Measurements from ENCODE around the gene RASGRF2.

Gene RASGRF2

GRCh38 chr5:81189875-81190498 lies 229.8 kb downstream of the RASGRF2 start:
- TF ChIP-seq PKNOX1 (IDR thresholded peaks at IDR 0.05) (no peak), ELF4 (IDR thresholded peaks at IDR 0.05) (no peak), FOXK2 (IDR thresholded peaks at IDR 0.05) (no peak), BHLHE40 (IDR thresholded peaks at IDR 0.05; ENCODE audit: borderline replicate concordance) (no peak), L3MBTL2 (conservative IDR thresholded peaks at IDR 0.05) (no peak), HDGF (IDR thresholded peaks at IDR 0.05; ENCODE audit: borderline replicate concordance) (no peak), FOXA1 (IDR thresholded peaks at IDR 0.05) (no peak), TARDBP (IDR thresholded peaks at IDR 0.05) (no peak), LEF1 (IDR thresholded peaks at IDR 0.05; ENCODE audit: borderline replicate concordance) (no peak), FOXM1 (IDR thresholded peaks at IDR 0.05; ENCODE audit: borderline replicate concordance) (no peak), ZNF384 (IDR thresholded peaks at IDR 0.05) (no peak), CTBP1 (IDR thresholded peaks at IDR 0.05; ENCODE audit: borderline replicate concordance) (no peak), ARNT (IDR thresholded peaks at IDR 0.05) (no peak), SP1 (IDR thresholded peaks at IDR 0.05) (no peak), SUZ12 (IDR thresholded peaks at IDR 0.05) (no peak), NFRKB (IDR thresholded peaks at IDR 0.05) (no peak)
- no peak for DNase-seq (ENCODE audit: extremely low spot score)
- POLR2A ChIA-PET = interaction anchor here (1.0 kb wide), 1 partner anchor 535 kb away, joined by 3 read pairs; no protein-coding TSS in a partner anchor
- CTCF ChIA-PET = interaction anchor here (1.1 kb wide), 1 partner anchor 8 kb away, joined by 4 read pairs; no protein-coding TSS in a partner anchor

GRCh38 chr5:81191726-81192372 lies 231.7 kb downstream of the RASGRF2 start:
- ChIA-PET CTCF (interaction anchor here (0.7 to 1.4 kb wide), 2 partner anchors 10 to 480 kb away, joined by 3 to 4 read pairs; no protein-coding TSS in a partner anchor), POLR2A (no interaction called here)
- TF ChIP-seq HDGF (IDR thresholded peaks at IDR 0.05; ENCODE audit: borderline replicate concordance) (no peak), ARNT (IDR thresholded peaks at IDR 0.05) (no peak), FOXK2 (IDR thresholded peaks at IDR 0.05) (no peak), NFRKB (IDR thresholded peaks at IDR 0.05) (no peak), LEF1 (IDR thresholded peaks at IDR 0.05; ENCODE audit: borderline replicate concordance) (no peak), PKNOX1 (IDR thresholded peaks at IDR 0.05) (no peak), ELF4 (IDR thresholded peaks at IDR 0.05) (no peak), SUZ12 (IDR thresholded peaks at IDR 0.05) (no peak), FOXA1 (IDR thresholded peaks at IDR 0.05) (no peak), FOXM1 (IDR thresholded peaks at IDR 0.05; ENCODE audit: borderline replicate concordance) (no peak), ZNF384 (IDR thresholded peaks at IDR 0.05) (no peak), BHLHE40 (IDR thresholded peaks at IDR 0.05; ENCODE audit: borderline replicate concordance) (no peak), TARDBP (IDR thresholded peaks at IDR 0.05) (no peak), L3MBTL2 (conservative IDR thresholded peaks at IDR 0.05) (no peak), SP1 (IDR thresholded peaks at IDR 0.05) (no peak), CTBP1 (IDR thresholded peaks at IDR 0.05; ENCODE audit: borderline replicate concordance) (no peak)
- DNase-seq (ENCODE audit: extremely low spot score) = no peak

GRCh38 chr5:81192373-81192750 lies 232.2 kb downstream of the RASGRF2 start:
- POLR2A ChIA-PET = no interaction called here
- DNase-seq (ENCODE audit: extremely low spot score) = no peak
- TF ChIP-seq FOXM1 (IDR thresholded peaks at IDR 0.05; ENCODE audit: borderline replicate concordance) = no peak
- TF ChIP-seq CTBP1 (IDR thresholded peaks at IDR 0.05; ENCODE audit: borderline replicate concordance) = no peak
- no peak for TF ChIP-seq SP1 (IDR thresholded peaks at IDR 0.05)
- no peak for TF ChIP-seq PKNOX1 (IDR thresholded peaks at IDR 0.05)
- no peak for TF ChIP-seq FOXK2 (IDR thresholded peaks at IDR 0.05)
- TF ChIP-seq SUZ12 (IDR thresholded peaks at IDR 0.05) = no peak
- CTCF ChIA-PET = no interaction called here

GRCh38 chr5:81194633-81195334 lies 234.6 kb downstream of the RASGRF2 start:
- CTCF ChIA-PET = interaction anchor here (0.6 to 1.1 kb wide), 9 partner anchors 8 to 434 kb away, joined by 3 to 9 read pairs (median 3); partner anchors contain the start of gene RASGRF2
- TF ChIP-seq PKNOX1 (IDR thresholded peaks at IDR 0.05) (no peak), SP1 (IDR thresholded peaks at IDR 0.05) (no peak), L3MBTL2 (conservative IDR thresholded peaks at IDR 0.05) (peak; percentile 96)
- peak; percentile 93 for DNase-seq (ENCODE audit: extremely low spot score)
- POLR2A ChIA-PET = no interaction called here

- ChIA-PET POLR2A (no interaction called here), CTCF (interaction anchor here (0.6 to 1.1 kb wide), 9 partner anchors 9 to 435 kb away, joined by 3 to 9 read pairs (median 3); partner anchors contain the start of gene RASGRF2)
- DNase-seq (ENCODE audit: extremely low spot score) = no peak
- TF ChIP-seq PKNOX1 (IDR thresholded peaks at IDR 0.05) (no peak), FOXK2 (IDR thresholded peaks at IDR 0.05) (no peak), SUZ12 (IDR thresholded peaks at IDR 0.05) (no peak), SP1 (IDR thresholded peaks at IDR 0.05) (no peak), CTBP1 (IDR thresholded peaks at IDR 0.05; ENCODE audit: borderline replicate concordance) (no peak), LEF1 (IDR thresholded peaks at IDR 0.05; ENCODE audit: borderline replicate concordance) (no peak), BHLHE40 (IDR thresholded peaks at IDR 0.05; ENCODE audit: borderline replicate concordance) (no peak), L3MBTL2 (conservative IDR thresholded peaks at IDR 0.05) (no peak), FOXM1 (IDR thresholded peaks at IDR 0.05; ENCODE audit: borderline replicate concordance) (no peak), HDGF (IDR thresholded peaks at IDR 0.05; ENCODE audit: borderline replicate concordance) (no peak), FOXA1 (IDR thresholded peaks at IDR 0.05) (no peak), TARDBP (IDR thresholded peaks at IDR 0.05) (no peak), NFRKB (IDR thresholded peaks at IDR 0.05) (no peak), ELF4 (IDR thresholded peaks at IDR 0.05) (no peak)
These were observed 235.3 kb downstream of the RASGRF2 start for GRCh38 chr5:81195335-81195929.

Data from HEK293T (cell line).